Endothelial cell of hepatic sinusoid (primary cell): ENCODE data around the gene ACAD11.
"Not testable (repeated sequence)": the region's sequence is repeated elsewhere in the genome, so short reads cannot be mapped to it uniquely, and the experiment has no call there.

Experiments used
- in situ Hi-C: cut with HindIII; loops from 2 replicates; pipeline ENCODE4 v1.10.0; 2017; ENCODE audit warnings: low sequenced_read_pairs

The ACAD11 gene

DNA sequence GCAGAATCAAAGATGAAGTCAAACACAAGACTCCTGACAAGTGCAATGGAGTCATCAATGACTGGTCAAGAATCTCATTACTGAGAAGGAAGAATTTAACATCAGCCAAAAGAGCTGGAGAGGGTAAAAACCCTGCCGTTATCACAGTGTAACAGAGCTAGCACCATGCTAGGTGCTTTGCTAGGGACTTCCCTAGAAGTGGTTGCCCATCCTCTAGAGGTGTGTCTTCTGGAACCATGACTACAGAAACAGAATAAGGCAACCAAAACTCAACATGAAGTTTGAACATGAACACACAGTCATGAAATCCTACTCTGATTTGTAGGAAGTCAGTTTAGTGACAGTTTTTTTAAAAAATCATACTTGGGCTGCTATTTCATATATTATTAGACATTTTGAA, 9.5 kb downstream of the ACAD11 start:
- in situ Hi-C loops = no loop called here

DNA sequence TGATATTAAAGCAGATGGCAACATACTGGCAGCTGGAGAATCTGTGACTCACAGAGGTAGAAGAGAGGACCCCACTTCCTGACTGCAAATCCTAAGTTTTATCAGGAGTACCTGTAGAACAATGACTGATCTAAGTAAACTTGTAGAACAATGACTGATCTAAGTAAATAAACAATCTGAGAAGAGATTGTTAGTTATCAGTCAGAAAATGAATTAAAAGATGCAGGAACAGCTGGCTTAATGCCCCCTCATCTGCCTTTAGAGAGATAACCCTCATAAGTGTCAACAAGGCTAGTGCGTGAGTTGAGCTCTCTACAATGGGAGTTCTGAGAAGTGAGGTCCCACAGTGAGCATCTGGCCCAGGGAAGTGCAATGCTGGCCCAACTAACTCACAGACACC, 14.6 kb downstream of the ACAD11 start:
- in situ Hi-C loops = loop anchor here (25.0 kb wide), 1 partner anchor 108 kb away; no protein-coding TSS in a partner anchor

DNA sequence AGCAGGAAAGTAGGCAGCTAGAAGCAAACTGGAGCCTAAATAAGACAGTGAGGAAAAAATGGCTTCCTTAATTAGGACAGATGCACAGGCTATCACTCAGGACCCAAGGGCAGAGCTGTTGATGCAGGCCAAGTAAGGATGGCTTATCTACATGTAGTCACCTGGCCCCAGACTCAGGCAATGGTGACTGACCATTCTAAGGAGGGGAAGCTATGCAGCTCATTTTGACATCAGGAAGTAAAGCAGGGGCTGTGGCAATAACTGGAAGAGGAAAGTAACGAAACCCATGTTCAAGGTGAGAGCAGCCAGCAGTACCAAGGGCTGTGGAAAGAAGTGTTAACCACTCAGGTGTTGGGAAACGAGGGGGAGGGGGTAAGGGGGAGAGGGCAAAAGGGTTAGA, 16.2 kb downstream of the ACAD11 start:
- in situ Hi-C loops = loop anchor here (25.0 kb wide), 1 partner anchor 106 kb away; no protein-coding TSS in a partner anchor

DNA sequence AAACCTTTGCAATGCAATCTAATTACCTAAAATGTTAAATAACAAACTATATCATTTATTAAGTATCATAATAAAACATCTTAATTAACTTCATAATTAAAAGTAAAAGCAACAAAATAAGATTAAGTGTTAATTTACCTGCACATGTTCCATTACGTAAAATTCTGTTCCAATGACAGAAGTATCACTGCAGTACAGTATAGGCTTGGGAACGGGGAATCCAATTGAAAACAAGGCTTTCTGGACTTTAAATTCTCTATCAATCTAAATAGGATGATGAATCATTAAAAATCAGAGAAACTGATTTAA, 17.1 kb downstream of the ACAD11 start:
- in situ Hi-C loops = loop anchor here (25.0 kb wide), 1 partner anchor 105 kb away; no protein-coding TSS in a partner anchor

DNA sequence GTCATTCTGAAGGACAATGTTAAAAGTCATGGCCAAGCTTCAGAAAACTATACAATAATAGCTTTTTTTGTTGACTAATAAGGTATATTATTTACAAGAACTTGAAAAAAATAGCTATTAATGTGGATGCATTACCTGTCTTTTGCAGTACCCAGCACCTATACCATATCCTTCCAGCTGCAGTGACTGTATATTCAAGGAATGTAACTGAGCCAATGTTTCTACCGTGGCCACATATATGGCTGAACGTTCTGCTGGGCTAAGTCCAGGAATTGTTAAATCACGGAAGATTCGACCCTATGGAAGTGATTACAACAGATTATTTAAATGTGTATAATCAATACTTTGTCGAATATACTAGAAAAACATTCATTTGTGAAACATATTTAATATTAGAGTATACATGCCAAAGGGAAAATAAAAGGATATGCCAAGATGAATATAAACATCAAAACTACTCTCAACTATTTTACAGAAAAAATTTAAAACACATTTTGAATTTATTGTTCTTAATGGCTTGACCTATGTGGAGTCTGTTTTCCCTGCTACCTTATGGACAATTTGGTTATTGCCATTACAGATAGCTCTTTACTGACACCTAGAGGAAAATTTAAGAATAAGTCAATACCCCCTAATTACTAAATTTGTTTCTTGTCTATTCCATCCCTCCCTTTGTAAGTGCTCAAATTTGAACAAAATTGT, 17.6 kb downstream of the ACAD11 start:
- in situ Hi-C loops = loop anchor here (25.0 kb wide), 1 partner anchor 105 kb away; no protein-coding TSS in a partner anchor

DNA sequence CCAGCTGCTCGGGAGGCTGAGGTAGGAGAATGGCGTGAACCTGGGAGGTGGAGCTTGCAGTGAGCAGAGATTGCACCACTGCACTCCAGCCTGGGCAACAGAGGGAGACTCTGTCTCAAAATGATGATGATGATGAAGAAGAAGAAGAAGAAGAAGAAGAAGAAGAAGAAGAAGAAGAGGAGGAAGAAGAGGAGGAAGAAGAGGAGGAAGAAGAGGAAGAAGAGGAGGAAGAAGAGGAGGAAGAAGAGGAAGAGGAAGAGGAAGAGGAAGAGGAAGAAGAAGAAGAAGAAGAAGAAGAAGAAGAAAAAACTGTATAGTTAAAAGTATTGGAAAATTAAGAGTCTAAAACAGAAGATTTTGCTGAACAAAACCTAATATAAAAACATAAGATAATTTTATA, 18.2 kb downstream of the ACAD11 start:
- in situ Hi-C loops = loop anchor here (25.0 kb wide), 1 partner anchor 104 kb away; no protein-coding TSS in a partner anchor

DNA sequence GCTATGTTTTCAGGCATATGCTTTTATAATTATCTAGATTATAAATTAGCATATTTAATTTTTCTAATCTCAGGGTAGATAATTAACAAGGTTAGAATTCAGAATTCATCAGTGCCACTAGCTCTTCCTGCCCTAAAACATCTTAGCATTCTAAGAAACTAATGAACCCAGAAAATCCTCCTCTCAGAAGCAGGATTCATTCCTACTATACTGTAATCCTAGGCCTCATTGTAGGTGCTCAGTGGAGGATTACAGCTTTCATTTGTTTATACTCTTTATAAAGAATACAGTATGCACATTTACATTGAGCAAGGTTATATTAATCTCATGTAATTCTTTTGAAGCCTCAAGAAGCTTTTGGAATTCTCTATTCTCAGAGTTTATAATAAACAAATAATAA, 20.9 kb downstream of the ACAD11 start:
- in situ Hi-C loops = loop anchor here (25.0 kb wide), 1 partner anchor 101 kb away; no protein-coding TSS in a partner anchor

DNA sequence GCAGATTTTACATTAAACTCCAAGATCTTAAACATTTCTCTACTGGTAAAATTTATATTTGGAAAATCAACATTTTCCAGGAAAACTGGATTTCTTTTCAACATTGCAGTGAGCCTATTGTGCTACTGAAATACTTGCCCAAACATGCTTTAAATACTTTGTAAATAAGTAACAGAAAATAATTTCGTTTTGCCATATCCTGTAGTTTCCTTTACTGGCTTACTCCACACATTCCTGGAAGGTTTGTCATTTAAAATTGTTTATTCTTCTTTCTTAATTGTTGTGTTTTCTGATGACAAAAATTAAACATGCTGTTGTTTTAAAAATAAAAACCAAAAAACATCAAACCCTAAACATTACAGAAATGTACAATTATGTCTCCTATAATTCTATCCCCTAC, 22.0 kb downstream of the ACAD11 start:
- in situ Hi-C loops = loop anchor here (25.0 kb wide), 1 partner anchor 100 kb away; no protein-coding TSS in a partner anchor

DNA sequence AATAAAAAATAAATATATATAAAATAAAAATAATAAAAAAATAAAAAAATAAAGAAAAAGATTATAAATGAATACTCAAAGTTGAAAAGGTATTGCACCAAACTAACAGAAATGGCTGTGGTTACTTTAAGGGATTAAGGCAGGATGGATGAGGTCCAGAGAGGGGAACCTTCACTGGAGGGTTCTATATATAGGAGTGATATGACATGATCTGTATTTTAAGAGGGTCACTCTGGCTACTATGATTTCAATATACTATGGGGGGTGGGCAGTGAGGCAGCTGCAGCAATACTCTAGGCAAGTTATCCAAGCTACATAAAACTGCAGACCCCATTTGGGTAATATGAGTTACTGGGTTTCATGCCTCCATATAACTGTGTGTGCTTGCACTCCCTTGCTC, 24.6 kb downstream of the ACAD11 start:
- in situ Hi-C loops = loop anchor here (25.0 kb wide), 1 partner anchor 98 kb away; no protein-coding TSS in a partner anchor

DNA sequence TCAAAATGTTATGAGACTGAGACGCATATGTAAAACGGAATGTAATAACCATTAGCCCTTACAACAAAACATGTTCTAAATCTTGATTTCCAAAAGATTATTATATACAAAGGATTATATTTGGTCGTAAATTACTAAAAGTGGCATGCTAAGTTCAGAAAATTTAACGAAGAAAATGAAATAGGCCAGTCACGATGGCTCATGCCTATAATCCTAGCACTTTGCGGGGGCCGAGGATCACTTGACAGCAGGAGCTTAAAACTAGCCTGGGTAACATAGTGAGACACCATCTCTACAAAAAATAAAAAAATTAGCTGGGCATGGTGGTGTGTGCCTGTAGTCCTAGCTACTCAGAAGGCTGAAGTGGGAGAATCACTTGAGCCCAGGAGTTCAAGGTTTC, 29.0 kb downstream of the ACAD11 start:
- in situ Hi-C loops = loop anchor here (25.0 kb wide), 1 partner anchor 93 kb away; no protein-coding TSS in a partner anchor

DNA sequence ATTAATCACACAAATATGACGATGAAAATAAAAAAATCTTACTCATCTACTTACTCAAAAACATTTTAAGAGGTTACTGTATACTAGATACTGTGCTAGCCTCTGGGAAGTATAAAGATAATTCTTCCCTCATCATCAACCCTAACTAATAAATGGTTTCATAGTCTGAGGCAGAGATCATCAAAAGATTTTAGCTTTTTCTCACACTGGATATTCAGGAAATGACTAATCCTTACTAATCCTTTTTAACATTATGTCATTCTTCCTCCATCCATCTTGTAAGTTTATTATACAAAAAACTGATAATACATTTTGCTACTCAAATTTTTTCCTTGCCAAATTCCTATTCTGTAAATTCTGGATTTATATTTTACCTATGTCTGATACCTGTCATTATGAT, 29.7 kb downstream of the ACAD11 start:
- in situ Hi-C loops = loop anchor here (25.0 kb wide), 1 partner anchor 93 kb away; no protein-coding TSS in a partner anchor

DNA sequence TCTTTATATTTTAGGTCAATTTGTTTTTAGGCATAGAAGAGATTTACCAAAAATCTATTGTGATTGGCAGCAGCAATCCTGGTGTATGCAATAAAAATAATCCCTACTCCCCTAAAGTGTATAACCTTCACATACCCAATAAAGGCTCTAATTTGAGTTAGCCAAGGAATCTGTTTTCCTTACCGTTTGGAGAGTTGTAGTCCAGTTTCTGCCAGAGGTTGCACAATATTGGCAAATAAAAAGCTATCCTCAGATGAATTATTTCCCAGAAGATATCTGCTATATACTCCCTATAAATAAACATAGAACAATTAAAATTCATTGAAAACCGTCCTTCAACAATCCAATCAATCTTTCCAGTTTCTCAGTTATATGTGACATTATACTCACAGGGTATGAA, 31.5 kb downstream of the ACAD11 start:
- in situ Hi-C loops = loop anchor here (25.0 kb wide), 1 partner anchor 91 kb away; no protein-coding TSS in a partner anchor

DNA sequence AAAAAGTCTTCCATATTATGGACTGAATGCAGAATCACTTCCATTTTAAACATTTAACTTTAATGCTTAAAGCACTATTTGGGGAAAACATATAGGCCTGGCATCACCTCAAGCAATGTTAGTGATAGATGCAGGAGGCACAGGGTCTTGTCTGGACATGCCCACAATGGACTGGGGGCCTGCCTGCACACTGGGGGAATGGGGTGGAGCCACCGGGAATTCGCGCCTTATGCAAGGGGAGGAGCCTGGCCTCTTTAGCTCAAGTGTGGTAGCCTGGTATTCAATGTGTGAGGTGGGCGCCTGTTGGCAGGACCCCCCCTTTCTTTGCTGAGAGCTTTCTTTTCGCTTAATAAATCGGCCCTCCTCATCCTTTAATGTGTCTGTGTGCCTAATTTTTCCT, 32.7 kb downstream of the ACAD11 start:
- in situ Hi-C loops = loop anchor here (25.0 kb wide), 1 partner anchor 90 kb away; no protein-coding TSS in a partner anchor

DNA sequence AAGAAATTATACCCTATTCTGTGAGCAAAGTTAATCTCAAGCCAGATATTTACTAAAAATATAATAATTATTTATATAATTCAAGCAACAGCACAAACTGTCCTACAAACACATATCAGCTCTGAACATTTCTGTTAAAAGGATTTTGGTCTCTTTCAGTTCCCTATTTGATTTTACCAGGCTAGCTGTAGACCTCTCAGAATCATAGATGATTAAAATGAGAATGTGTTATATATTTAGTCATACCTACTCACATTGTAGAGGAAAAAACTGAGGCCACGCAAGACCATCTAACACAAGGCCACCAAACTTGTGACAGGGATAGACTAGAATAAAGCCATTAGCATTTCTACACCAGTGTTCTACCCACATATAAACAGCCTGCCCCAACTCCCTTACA, 34.0 kb downstream of the ACAD11 start:
- in situ Hi-C loops = loop anchor here (25.0 kb wide), 1 partner anchor 88 kb away; no protein-coding TSS in a partner anchor

DNA sequence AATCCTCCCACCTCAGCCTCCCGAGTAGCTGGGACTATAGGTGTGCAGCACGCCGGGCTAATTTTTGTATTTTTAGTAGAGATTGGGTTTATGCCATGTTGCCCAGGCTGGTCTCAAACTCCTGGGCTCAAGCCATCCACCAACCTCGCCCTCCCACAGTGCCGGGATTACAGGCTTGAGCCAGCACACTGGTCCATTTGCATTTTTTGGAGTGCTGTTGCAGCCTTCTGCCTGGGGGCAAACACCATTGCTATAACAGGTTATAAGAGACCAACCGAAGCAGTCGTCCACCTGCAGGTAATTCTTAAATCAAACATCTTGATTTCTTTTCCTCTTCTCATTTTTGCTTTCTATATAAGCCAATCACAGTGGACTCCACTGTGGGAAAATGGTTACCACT, 34.8 kb downstream of the ACAD11 start:
- in situ Hi-C loops = loop anchor here (25.0 kb wide), 1 partner anchor 87 kb away; no protein-coding TSS in a partner anchor

DNA sequence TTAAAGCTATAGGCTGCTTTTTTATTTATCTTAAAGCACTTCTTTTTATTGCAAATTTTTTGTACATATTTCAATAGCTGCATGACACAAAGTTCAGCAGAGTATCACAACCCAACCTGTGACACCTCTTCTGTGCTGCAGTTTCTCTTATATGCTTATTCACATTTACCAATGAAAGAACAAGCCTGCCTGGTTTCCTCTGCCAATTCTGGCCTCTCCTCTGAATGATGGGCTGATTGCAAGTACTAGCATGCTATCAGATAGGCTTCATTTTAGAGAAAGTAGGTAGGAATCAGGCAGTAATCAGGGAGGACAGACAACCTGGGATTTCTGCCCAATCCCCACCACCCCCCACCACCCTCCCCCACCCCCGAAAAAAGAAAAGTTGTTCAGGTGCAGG, 36.0 kb downstream of the ACAD11 start:
- in situ Hi-C loops = no loop called here

DNA sequence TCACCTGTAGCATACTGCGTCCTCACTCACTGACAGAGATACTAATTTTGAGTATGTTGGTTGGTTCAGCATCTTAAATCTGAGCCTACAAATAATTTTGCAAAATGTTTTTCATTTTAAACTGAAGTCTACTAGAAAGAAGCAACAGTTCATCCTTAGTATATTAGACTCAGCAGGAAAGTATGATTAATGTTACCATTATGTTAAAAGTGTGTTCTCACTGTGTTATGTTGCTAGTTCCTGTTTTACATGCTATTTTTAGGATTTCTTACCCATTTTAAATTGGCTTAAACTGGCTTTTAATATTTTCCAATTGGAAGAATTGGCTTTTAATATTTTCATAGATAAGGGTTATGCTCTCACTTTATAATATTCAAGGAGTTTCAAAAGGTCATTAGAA, 36.8 kb downstream of the ACAD11 start:
- in situ Hi-C loops = no loop called here

DNA sequence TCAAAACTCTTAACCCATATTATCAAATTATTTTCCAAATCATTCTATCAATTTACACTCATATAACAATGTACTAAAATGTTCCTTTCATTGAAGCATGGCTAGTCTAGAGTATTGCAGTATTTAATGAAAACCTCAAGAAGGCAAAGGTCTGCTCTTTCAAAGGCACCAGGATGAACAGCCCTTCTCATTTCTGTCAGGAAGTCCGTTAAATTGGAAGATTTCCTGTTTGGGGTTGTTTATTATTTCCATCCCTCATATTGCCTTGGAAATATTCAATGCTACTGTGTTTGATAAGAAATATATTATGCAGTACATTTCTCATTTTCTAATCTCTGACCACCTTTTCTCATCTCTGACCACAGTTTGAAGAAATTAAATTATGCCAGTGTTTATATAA, 37.5 kb downstream of the ACAD11 start:
- in situ Hi-C loops = no loop called here

DNA sequence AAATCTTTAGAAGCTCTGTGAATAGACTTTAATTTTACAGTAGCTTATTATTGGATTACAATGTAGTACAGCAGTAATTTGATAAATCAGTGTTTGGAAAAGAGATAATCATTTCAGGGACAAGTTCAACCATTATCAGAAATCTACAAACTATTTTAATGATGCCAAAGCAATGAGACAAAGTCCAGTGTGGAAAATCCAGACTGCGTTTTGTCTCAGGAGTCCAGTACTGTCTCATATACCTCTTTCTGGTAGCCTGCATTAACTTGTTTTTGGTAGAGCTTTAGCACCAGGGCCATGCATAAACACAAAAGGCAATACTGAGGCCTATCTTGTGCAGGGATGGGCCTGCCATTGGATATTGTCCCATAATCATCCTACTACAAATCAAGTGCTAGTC, 42.8 kb downstream of the ACAD11 start:
- in situ Hi-C loops = no loop called here

DNA sequence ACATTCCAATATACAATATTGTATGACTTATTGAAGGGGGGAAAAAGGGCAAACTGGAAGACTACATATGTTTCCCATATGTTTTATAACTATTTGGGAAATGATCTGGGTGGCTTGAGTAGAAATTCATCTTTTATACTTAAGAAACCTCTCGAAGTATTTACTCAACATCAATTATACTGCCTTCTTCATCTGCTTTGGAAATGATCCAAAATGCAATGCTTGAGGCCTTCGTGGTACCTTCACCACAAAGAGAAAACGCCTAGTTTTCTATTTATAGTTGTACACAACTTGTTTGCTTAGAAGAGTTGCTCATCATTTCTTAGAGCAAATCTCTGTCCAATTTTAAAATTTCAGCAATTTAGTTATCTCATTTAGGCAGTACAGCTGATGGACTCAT, 43.7 kb downstream of the ACAD11 start:
- in situ Hi-C loops = no loop called here

DNA sequence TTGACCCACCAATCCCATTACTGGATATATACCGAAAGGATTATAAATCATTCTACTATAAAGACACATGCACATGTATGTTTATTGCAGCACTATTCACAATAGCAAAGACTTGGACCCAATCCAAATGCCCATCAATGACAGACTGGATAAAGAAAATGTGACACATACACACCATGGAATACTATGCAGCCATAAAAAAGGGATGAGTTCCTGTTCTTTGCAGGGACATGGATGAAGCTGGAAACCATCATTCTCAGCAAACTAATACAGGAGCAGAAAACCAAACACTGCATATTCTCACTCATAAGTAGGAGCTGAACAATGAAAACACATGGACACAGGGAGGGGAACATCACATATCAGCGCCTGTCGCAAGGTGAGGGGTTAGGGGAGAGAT, 44.3 kb downstream of the ACAD11 start:
- in situ Hi-C loops = not testable (repeated sequence)

DNA sequence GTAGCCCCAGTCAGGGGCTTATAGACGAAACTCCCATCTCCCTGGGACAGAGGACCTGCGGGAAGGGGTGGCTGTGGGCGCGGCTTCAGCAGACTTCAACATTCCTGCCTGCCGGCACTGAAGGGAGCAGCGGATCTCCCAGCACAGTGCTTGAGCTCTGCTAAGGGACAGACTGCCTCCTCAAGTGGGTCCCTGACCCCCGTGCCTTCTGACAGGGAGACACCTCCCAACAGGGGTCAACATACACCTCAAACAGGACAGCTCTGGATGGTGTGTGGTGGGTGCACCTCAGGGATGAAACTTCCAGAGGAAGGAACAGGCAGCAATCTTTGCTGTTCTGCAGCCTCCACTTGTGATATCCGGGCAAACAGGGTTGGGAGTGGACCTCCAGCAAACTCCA, 53.0 kb downstream of the ACAD11 start:
- in situ Hi-C loops = not testable (repeated sequence)
